Glomerular visceral epithelial cell (primary cell): ENCODE data around the gene MAML2.

Experiments used
- DNase-seq: peaks from one replicate; pipeline ENCODE4 v3.0.0-alpha.2; 2016; ENCODE audit errors: extremely low spot score

MAML2 gene

GRCh38 chr11:96241331-96241841 is 101.6 kb downstream of the MAML2 start:
- no peak for DNase-seq

GRCh38 chr11:96238563-96239135 is 104.3 kb downstream of the MAML2 start:
- DNase-seq = no peak

- DNase-seq = no peak
Measured at GRCh38 chr11:96237766-96238266, 105.2 kb downstream of the MAML2 start.

GRCh38 chr11:96235751-96236150 is 107.2 kb downstream of the MAML2 start:
- DNase-seq = no peak

- no peak for DNase-seq
Measured at GRCh38 chr11:96234866-96235441, 108.0 kb downstream of the MAML2 start.

GRCh38 chr11:96232132-96232531 is 110.9 kb downstream of the MAML2 start:
- DNase-seq = no peak

GRCh38 chr11:96230686-96231085 is 112.3 kb downstream of the MAML2 start:
- DNase-seq = no peak

GRCh38 chr11:96229354-96229977 is 113.5 kb downstream of the MAML2 start:
- DNase-seq = no peak

GRCh38 chr11:96228910-96229309 is 114.1 kb downstream of the MAML2 start:
- DNase-seq = no peak

- peak; percentile 95 for DNase-seq
Measured at GRCh38 chr11:96228473-96228891, 114.5 kb downstream of the MAML2 start.

GRCh38 chr11:96227244-96227643 is 115.8 kb downstream of the MAML2 start:
- DNase-seq = no peak

GRCh38 chr11:96223083-96223482 is 119.9 kb downstream of the MAML2 start:
- no peak for DNase-seq

GRCh38 chr11:96222102-96222501 is 120.9 kb downstream of the MAML2 start:
- DNase-seq = no peak

GRCh38 chr11:96221244-96222070 is 121.5 kb downstream of the MAML2 start:
- no peak for DNase-seq

GRCh38 chr11:96219981-96220623 is 122.9 kb downstream of the MAML2 start:
- DNase-seq = no peak

- DNase-seq = no peak
Measured at GRCh38 chr11:96218901-96219300, 124.1 kb downstream of the MAML2 start.

- DNase-seq = no peak
Measured at GRCh38 chr11:96218006-96218405, 125.0 kb downstream of the MAML2 start.

- DNase-seq = no peak
Measured at GRCh38 chr11:96217206-96217605, 125.8 kb downstream of the MAML2 start.

GRCh38 chr11:96215826-96216225 is 127.2 kb downstream of the MAML2 start:
- no peak for DNase-seq

GRCh38 chr11:96215110-96215782 is 127.7 kb downstream of the MAML2 start:
- DNase-seq = peak; percentile 81

GRCh38 chr11:96214777-96215109 is 128.3 kb downstream of the MAML2 start:
- no peak for DNase-seq
